ENCODE measurements around the gene GCNT2.

DNA sequence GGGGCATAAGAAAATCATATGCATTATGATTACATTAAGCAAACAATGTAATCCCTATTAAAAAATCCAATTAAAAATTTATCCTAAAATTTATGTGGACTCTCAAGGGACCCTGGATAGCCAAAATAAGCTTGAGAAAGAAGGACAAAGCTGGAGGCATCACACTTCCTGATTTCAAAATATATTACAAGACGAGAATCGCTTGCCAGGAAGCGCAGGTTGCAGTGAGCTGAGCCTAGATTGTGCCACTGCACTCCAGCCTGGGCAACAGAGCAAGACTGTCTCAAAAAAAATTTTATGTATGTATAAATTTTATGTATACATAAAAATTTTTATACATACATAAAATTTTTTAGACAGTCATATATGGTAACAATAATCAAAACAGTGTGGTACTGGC lies 48.5 kb upstream of the GCNT2 start:
- TF ChIP-seq, protein P1, sequence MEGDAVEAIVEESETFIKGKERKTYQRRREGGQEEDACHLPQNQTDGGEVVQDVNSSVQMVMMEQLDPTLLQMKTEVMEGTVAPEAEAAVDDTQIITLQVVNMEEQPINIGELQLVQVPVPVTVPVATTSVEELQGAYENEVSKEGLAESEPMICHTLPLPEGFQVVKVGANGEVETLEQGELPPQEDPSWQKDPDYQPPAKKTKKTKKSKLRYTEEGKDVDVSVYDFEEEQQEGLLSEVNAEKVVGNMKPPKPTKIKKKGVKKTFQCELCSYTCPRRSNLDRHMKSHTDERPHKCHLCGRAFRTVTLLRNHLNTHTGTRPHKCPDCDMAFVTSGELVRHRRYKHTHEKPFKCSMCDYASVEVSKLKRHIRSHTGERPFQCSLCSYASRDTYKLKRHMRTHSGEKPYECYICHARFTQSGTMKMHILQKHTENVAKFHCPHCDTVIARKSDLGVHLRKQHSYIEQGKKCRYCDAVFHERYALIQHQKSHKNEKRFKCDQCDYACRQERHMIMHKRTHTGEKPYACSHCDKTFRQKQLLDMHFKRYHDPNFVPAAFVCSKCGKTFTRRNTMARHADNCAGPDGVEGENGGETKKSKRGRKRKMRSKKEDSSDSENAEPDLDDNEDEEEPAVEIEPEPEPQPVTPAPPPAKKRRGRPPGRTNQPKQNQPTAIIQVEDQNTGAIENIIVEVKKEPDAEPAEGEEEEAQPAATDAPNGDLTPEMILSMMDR (IDR thresholded peaks at IDR 0.05; ENCODE audit: low read depth, low read length), result no peak
- TF ChIP-seq POLR2A (IDR thresholded peaks at IDR 0.05; ENCODE audit: extremely low read depth, insufficient read length) (no peak), MYC (IDR thresholded peaks at IDR 0.05; ENCODE audit: low read depth, low read length) (no peak)
